Liver (tissue), 3 donors: ENCODE data around the gene ST7L.

Source experiments
- CTCF ChIP-seq: fragments of 150-350 bp; IDR thresholded peaks from 2 replicates; pipeline ENCODE4 v1.5.1; 2017; ENCODE audit warnings: improper control_type of control experiment, low read depth, low read length; ENCODE audit not compliant: missing input control
- REST ChIP-seq: IDR thresholded peaks from 2 replicates; pipeline ENCODE4 v1.6.1; 2016; ENCODE audit warnings: antibody characterized with exemption, mild to moderate bottlenecking
- TAF1 ChIP-seq: conservative IDR thresholded peaks from 2 replicates; pipeline ENCODE4 v1.6.1; 2016; ENCODE audit warnings: antibody characterized with exemption, mild to moderate bottlenecking
- ZBTB33 ChIP-seq: IDR thresholded peaks from 2 replicates; pipeline ENCODE4 v1.6.1; 2016; ENCODE audit warnings: antibody characterized with exemption
- donor health status: healthy.
- donor health status: healthy.

- TF ChIP-seq CTCF (no peak), ZBTB33 (no peak), REST (no peak), TAF1 (no peak)
Observed at GRCh38 chr1:112509005-112509659, 109.8 kb downstream of the ST7L start.
